ENCODE data around the gene TMEM256. TPM values are rescaled to one million over a fixed set of nuclear protein-coding genes. Genes with fewer than 3 reads are reported as not detected.

TMEM256 gene
- total and polyA plus RNA-seq, 2 experiments from 2014 or later = 85.4 to 117 TPM

DNA sequence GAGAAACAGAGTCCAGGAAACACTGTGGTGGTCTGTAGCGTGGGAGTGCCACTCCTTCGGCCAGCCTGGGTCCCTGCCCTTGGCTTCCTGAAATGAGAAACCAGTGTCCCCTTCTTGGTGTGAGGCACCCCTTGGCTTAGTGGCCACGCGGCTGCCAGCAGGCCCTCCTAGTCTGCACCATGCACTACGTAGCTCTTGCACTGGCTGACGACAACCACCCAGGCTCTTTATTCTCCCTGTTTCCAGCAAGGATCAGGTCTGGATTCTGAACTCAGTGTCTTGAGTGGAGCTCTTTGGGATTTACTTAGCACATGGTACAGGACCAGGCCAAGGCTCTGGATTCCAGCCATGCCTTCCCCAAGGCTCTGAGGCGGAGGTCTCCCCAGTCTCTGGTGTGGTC is 23.7 kb upstream of the TMEM256 start:
- DNase-seq (ENCODE audit: low read depth in 1 of 2, low spot score in 1 of 2) = no peak
- Histone ChIP-seq H3K9me3 (ENCODE audit: low read depth) (no peaks in the 10 kb centered on the region), H3K4me3 (no peak overlapping the region), H3K27ac (no peak overlapping the region), H3K27me3 (no peaks in the 10 kb centered on the region), H3K36me3 (no peaks in the 10 kb centered on the region), H3K4me1 (ENCODE audit: low read depth) (no peaks in the 10 kb centered on the region)
- TF ChIP-seq, protein P1, sequence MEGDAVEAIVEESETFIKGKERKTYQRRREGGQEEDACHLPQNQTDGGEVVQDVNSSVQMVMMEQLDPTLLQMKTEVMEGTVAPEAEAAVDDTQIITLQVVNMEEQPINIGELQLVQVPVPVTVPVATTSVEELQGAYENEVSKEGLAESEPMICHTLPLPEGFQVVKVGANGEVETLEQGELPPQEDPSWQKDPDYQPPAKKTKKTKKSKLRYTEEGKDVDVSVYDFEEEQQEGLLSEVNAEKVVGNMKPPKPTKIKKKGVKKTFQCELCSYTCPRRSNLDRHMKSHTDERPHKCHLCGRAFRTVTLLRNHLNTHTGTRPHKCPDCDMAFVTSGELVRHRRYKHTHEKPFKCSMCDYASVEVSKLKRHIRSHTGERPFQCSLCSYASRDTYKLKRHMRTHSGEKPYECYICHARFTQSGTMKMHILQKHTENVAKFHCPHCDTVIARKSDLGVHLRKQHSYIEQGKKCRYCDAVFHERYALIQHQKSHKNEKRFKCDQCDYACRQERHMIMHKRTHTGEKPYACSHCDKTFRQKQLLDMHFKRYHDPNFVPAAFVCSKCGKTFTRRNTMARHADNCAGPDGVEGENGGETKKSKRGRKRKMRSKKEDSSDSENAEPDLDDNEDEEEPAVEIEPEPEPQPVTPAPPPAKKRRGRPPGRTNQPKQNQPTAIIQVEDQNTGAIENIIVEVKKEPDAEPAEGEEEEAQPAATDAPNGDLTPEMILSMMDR (IDR thresholded peaks at IDR 0.05; ENCODE audit: low read depth, low read length) = no peak

DNA sequence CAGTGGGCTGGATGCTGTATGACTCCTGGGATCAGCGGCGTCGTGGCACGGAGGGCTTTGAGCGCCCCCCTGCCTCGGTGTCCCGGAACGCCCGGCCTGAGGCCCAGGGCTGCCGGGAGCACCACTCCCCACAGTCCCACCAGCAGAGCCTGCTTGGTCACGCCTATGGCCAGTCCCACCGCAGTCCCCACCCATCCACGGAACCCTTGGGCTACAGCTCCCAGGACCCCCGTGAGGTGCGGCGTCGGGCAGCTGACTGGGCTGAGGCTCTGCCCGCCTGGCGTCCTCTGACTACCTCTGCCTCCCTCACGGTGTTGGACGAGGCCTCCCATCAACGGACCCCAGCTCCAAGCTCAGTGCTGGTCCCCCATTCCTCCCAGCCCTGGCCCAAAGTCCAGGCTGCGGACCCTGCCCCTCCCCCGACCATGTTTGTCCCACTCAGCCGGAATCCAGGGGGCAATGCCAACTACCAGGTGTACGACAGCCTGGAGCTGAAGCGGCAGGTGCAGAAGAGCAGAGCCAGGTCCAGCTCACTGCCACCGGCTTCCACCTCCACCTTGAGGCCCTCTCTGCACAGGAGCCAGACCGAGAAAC is 23.1 kb upstream of the TMEM256 start:
- H3K4me3 ChIP-seq = no peak overlapping the region
- H3K27ac ChIP-seq = no peak overlapping the region
- H3K9me3 ChIP-seq (ENCODE audit: low read depth) = no peaks in the 10 kb centered on the region
- H3K36me3 ChIP-seq = no peaks in the 10 kb centered on the region
- no peaks in the 10 kb centered on the region for H3K4me1 ChIP-seq (ENCODE audit: low read depth)
- DNase-seq (ENCODE audit: low read depth in 1 of 2, low spot score in 1 of 2) = no peak
- H3K27me3 ChIP-seq = no peaks in the 10 kb centered on the region
- TF ChIP-seq, protein P1 (IDR thresholded peaks at IDR 0.05; ENCODE audit: low read depth, low read length) = no peak

DNA sequence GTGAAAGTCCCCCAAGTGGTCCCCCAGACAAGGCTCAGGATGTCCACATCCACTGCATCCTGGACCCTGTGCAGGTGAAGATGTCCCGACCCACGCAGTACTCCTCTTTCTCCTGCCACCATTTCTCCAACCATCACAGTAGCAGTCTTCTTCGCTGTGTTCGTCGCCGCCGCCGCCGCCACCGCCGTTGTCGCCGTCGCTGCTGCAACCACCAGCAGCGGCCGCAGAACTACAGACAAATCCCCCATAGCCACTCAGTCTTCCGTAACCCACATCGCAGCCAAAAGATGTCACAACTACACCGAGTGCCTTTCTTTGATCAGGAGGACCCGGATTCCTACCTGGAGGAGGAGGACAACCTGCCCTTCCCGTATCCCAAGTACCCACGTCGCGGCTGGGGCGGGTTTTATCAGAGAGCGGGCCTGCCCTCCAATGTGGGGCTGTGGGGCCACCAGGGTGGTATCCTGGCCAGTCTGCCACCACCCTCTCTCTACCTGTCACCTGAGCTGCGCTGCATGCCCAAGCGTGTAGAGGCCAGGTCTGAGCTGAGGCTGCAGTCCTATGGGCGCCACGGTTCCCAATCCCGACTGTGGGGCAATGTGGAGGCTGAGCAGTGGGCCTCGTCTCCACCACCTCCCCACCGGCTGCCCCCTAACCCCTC is 22.4 kb upstream of the TMEM256 start:
- Histone ChIP-seq H3K27me3 (no peaks in the 10 kb centered on the region), H3K27ac (no peak overlapping the region), H3K4me3 (no peak overlapping the region), H3K36me3 (no peaks in the 10 kb centered on the region), H3K4me1 (ENCODE audit: low read depth) (no peaks in the 10 kb centered on the region), H3K9me3 (ENCODE audit: low read depth) (no peaks in the 10 kb centered on the region)
- DNase-seq (ENCODE audit: low read depth in 1 of 2, low spot score in 1 of 2) = no peak
- TF ChIP-seq, protein P1 (IDR thresholded peaks at IDR 0.05; ENCODE audit: low read depth, low read length) = no peak

DNA sequence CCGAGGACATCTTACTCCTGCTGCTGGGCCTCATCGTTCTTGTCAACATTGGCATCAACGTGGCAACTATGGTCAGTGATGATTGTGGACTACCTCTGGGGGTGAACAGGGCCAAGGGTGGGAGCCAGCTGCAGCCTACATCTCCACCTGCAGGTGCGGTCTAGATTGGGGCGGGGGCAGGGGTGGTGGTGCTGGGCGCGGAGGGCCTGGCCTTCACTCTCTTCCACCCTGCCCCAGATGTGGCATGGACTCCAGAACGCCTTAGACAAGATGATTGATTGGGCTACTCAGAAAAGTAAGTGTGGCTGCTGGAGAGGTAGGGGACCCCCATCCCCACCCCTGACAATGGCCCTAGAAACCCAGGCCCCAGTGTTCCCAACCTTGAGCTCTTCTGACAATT is 21.9 kb upstream of the TMEM256 start:
- no peaks in the 10 kb centered on the region for H3K4me1 ChIP-seq (ENCODE audit: low read depth)
- no peak overlapping the region for H3K27ac ChIP-seq
- no peak overlapping the region for H3K4me3 ChIP-seq
- TF ChIP-seq, protein P1 (IDR thresholded peaks at IDR 0.05; ENCODE audit: low read depth, low read length) = no peak
- no peaks in the 10 kb centered on the region for H3K36me3 ChIP-seq
- no peaks in the 10 kb centered on the region for H3K9me3 ChIP-seq (ENCODE audit: low read depth)
- no peaks in the 10 kb centered on the region for H3K27me3 ChIP-seq
- DNase-seq (ENCODE audit: low read depth in 1 of 2, low spot score in 1 of 2) = no peak

DNA sequence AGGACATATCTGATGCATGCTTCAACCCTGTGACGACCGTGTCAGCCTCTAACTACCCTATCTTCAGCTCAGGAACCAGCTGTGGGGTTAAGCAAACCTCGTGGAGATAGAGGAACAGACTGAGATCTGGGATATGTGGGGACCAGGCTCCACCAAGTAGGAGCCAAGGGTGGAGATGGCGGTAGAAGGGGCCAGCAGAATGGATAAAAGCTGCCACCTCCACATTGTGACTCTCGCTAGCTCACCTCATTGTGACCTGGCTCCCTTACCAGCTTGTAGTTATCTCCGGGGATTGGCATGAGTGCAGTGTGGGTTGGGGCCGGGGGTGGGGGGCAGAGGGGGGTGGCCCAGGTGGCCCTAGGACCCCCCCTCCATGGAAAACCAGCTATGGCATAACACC is 21.4 kb upstream of the TMEM256 start, which contains the start of gene SPEM2:
Gene SPEM2 (plus strand): TSS at position 301 of the 400 bp plus-strand sequence. CDS start 73 bp downstream, at position 374.
- Histone ChIP-seq H3K4me1 (ENCODE audit: low read depth) (no peaks in the 10 kb centered on the region), H3K36me3 (no peaks in the 10 kb centered on the region), H3K4me3 (no peak within 1 kb of the TSS), H3K9me3 (ENCODE audit: low read depth) (no peaks in the 10 kb centered on the region), H3K27ac (no peak within 1 kb of the TSS), H3K27me3 (no peaks in the 10 kb centered on the region)
- TF ChIP-seq, protein P1 (IDR thresholded peaks at IDR 0.05; ENCODE audit: low read depth, low read length) = no peak
- DNase-seq (ENCODE audit: low read depth in 1 of 2, low spot score in 1 of 2) = no peak

Measured in cardiac muscle cell (in vitro differentiated cells and primary cell).